H1 (cell line): Measurements from ENCODE around the gene LPAR3. TPM values are rescaled to one million over a fixed set of nuclear protein-coding genes. Genes with fewer than 3 reads are reported as not detected.

ENCODE experiments used
- CTCF ChIA-PET: fragments of 300-600 bp; sonication (Branson Sonifier 250); formaldehyde crosslinking; loops from one replicate; lab custom pipeline; 2021; ENCODE audit not compliant: partially characterized antibody; lab: Charles Lee
- POLR2A ChIA-PET: fragments of 300-600 bp; sonication (Branson Sonifier 250); formaldehyde crosslinking; loops from one replicate; lab custom pipeline; 2021; ENCODE audit warnings: inconsistent platforms; ENCODE audit not compliant: partially characterized antibody; lab: Charles Lee
- DNase-seq, 2 experiments: peaks; one replicate each; pipeline versions ENCODE4 v3.0.0 to v3.0.0-alpha.2; 2010 to 2022; ENCODE audit warnings: low spot score in 2 of 2, low read depth in 1 of 2, mixed read lengths in 1 of 2
- FAIRE-seq: peaks from 2 replicates; lab custom pipeline; 2011; peaks lifted over from hg19 to GRCh38; lab: Jason Lieb, UNC
- H2AFZ ChIP-seq: 2 replicates; pipeline ENCODE4 v1.8.1; 2012; ENCODE audit warnings: low read length, inconsistent platforms
- H2AK5ac ChIP-seq: 2 replicates; pipeline ENCODE4 v1.6.1; 2013; ENCODE audit warnings: low read depth, low read length
- H2BK120ac ChIP-seq: replicated peaks from 2 replicates; pipeline ENCODE3; 2013; ENCODE audit warnings: low read depth, low read length, inconsistent platforms
- H2BK12ac ChIP-seq: 2 replicates; pipeline ENCODE4 v1.6.1; 2013; ENCODE audit warnings: low read depth, low read length
- H2BK15ac ChIP-seq: 2 replicates; pipeline ENCODE4 v1.6.1; 2013; ENCODE audit warnings: low read length
- H2BK20ac ChIP-seq: 2 replicates; pipeline ENCODE4 v1.6.1; 2013; ENCODE audit warnings: low read length
- H2BK5ac ChIP-seq: 2 replicates; pipeline ENCODE4 v1.6.1; 2013; ENCODE audit warnings: low read depth, low read length
- H3K14ac ChIP-seq: 2 replicates; pipeline ENCODE4 v1.6.1; 2013; ENCODE audit warnings: inconsistent platforms; ENCODE audit not compliant: insufficient read length
- H3K18ac ChIP-seq: 2 replicates; pipeline ENCODE4 v1.6.1; 2013; ENCODE audit warnings: low read length; ENCODE audit errors: extremely low read depth
- H3K23ac ChIP-seq: 2 replicates; pipeline ENCODE4 v1.6.1; 2013; ENCODE audit warnings: inconsistent platforms; ENCODE audit not compliant: insufficient read length
- H3K23me2 ChIP-seq: 2 replicates; pipeline ENCODE4 v1.6.1; 2013; ENCODE audit warnings: low read depth, low read length
- H3K27ac ChIP-seq: 2 replicates; pipeline ENCODE4 v1.6.1; 2011; ENCODE audit warnings: low read depth, low read length, inconsistent platforms
- H3K27me3 ChIP-seq, 4 experiments: replicated peaks in 1 of 4; 1 replicate in 1 of 4; 2 replicates in 3 of 4; pipeline versions ENCODE4 v1.6.1 to v1.8.1; 2011 to 2013; ENCODE audit warnings: low read length in 3 of 4, mild to moderate bottlenecking in 3 of 4, inconsistent platforms in 2 of 4, mixed read lengths in 2 of 4, moderate library complexity in 1 of 4; ENCODE audit not compliant: control insufficient read depth in 3 of 4, insufficient read depth in 3 of 4; ENCODE audit errors: extremely low read depth in 1 of 4
- H3K36me3 ChIP-seq, 4 experiments: 2 replicates each; pipeline versions ENCODE4 v1.6.1 to v1.8.1; 2011 to 2013; ENCODE audit warnings: mild to moderate bottlenecking in 4 of 4, low read length in 3 of 4, moderate library complexity in 2 of 4, control low read depth in 1 of 4, inconsistent platforms in 1 of 4; ENCODE audit not compliant: insufficient read depth in 4 of 4, control insufficient read depth in 2 of 4
- H3K4ac ChIP-seq: replicated peaks from 2 replicates; pipeline ENCODE3; 2013; ENCODE audit warnings: low read length, low read depth, mixed read lengths, inconsistent platforms; ENCODE audit not compliant: insufficient read length
- H3K4me1 ChIP-seq, 4 experiments: replicated peaks in 1 of 4; 1 replicate in 1 of 4; 2 replicates in 3 of 4; pipeline versions ENCODE4 v1.6.1 to v1.8.1; 2011 to 2013; ENCODE audit warnings: low read length in 3 of 4, inconsistent platforms in 2 of 4, mixed read lengths in 1 of 4; ENCODE audit not compliant: insufficient read depth in 4 of 4, control insufficient read depth in 3 of 4
- H3K4me2 ChIP-seq, 2 experiments: 2 replicates each; pipeline versions ENCODE4 v1.6.1 to v1.8.1; 2011 to 2013; ENCODE audit warnings: low read depth in 2 of 2, low read length in 2 of 2, control low read depth in 1 of 2, inconsistent platforms in 1 of 2, mild to moderate bottlenecking in 1 of 2; ENCODE audit not compliant: insufficient read depth in 1 of 2
- H3K4me3 ChIP-seq, 4 experiments: fragments of 200-600, 300-600 bp in 1 of 4; sonication (generic), shearing (Covaris generic), sonication (Bioruptor Twin) in 1 of 4; 2 replicates each; pipeline versions ENCODE4 v1.5.1 to v1.8.1; 2011 to 2016; ENCODE audit warnings: low read length in 4 of 4, low read depth in 3 of 4, control low read depth in 2 of 4, inconsistent platforms in 2 of 4, mild to moderate bottlenecking in 2 of 4, mixed read lengths in 1 of 4, moderate library complexity in 1 of 4; ENCODE audit not compliant: insufficient read depth in 2 of 4; ENCODE audit errors: extremely low read depth in 1 of 4
- H3K56ac ChIP-seq: replicated peaks from 2 replicates; pipeline ENCODE3; 2013; ENCODE audit warnings: low read depth, mild to moderate bottlenecking, mixed read lengths, low read length, inconsistent platforms; ENCODE audit not compliant: insufficient read length
- H3K79me1 ChIP-seq: 2 replicates; pipeline ENCODE4 v1.6.1; 2013; ENCODE audit warnings: low read depth, low read length, control low read depth
- H3K79me2 ChIP-seq, 2 experiments: 2 replicates each; pipeline versions ENCODE4 v1.6.1 to v1.8.1; 2012 to 2013; ENCODE audit warnings: low read length in 2 of 2, mild to moderate bottlenecking in 2 of 2, inconsistent platforms in 1 of 2; ENCODE audit not compliant: insufficient read depth in 2 of 2, control insufficient read depth in 1 of 2
- H3K9ac ChIP-seq, 4 experiments: replicated peaks in 1 of 4; 1 replicate in 1 of 4; 2 replicates in 3 of 4; pipeline versions ENCODE4 v1.6.1 to v1.8.1; 2011 to 2013; ENCODE audit warnings: low read depth in 3 of 4, low read length in 3 of 4, control low read depth in 2 of 4, mild to moderate bottlenecking in 2 of 4, moderate library complexity in 2 of 4, inconsistent platforms in 1 of 4; ENCODE audit errors: extremely low read depth in 1 of 4
- H3K9me3 ChIP-seq, 2 experiments: 2 replicates each; pipeline versions ENCODE4 v1.6.1 to v1.8.1; 2012 to 2013; ENCODE audit warnings: mild to moderate bottlenecking in 2 of 2, moderate library complexity in 2 of 2, control low read depth in 1 of 2, inconsistent platforms in 1 of 2, low read depth in 1 of 2, low read length in 1 of 2, mixed read lengths in 1 of 2; ENCODE audit not compliant: insufficient read depth in 2 of 2
- H4K20me1 ChIP-seq, 2 experiments: replicated peaks in 1 of 2; 2 replicates each; pipeline versions ENCODE3 to v1.8.1; 2011 to 2013; ENCODE audit warnings: inconsistent platforms in 2 of 2, low read length in 2 of 2, mild to moderate bottlenecking in 1 of 2; ENCODE audit not compliant: insufficient read depth in 2 of 2, control insufficient read depth in 1 of 2
- H4K5ac ChIP-seq: 2 replicates; pipeline ENCODE4 v1.6.1; 2013; ENCODE audit warnings: low read length, low read depth, mixed read lengths, inconsistent platforms; ENCODE audit not compliant: insufficient read length
- H4K8ac ChIP-seq: 2 replicates; pipeline ENCODE4 v1.8.0; 2013; ENCODE audit warnings: mild to moderate bottlenecking, moderate library complexity, low read length, inconsistent platforms; ENCODE audit not compliant: insufficient read depth; ENCODE audit errors: extremely low read depth
- H4K91ac ChIP-seq: replicated peaks from 2 replicates; pipeline ENCODE3; 2013; ENCODE audit warnings: low read length, mixed read lengths, inconsistent platforms; ENCODE audit not compliant: insufficient read length
- ASH2L ChIP-seq: fragments of 200-600, 300-600 bp; sonication (generic); IDR thresholded peaks from one replicate; pipeline ENCODE4 v1.7.1; 2017; ENCODE audit warnings: low read length
- CHD1 ChIP-seq: IDR thresholded peaks from 2 replicates; pipeline ENCODE4 v1.6.1; 2012; ENCODE audit warnings: low read depth, low read length, improper control_type of control experiment
- FOSL1 ChIP-seq: IDR thresholded peaks from 2 replicates; pipeline ENCODE4 v1.6.1; 2011; ENCODE audit warnings: mild to moderate bottlenecking, low read depth, low read length, moderate library complexity; ENCODE audit not compliant: insufficient read depth
- HDAC2 ChIP-seq, 2 experiments: fragments of 300-600 bp in 1 of 2; sonication (generic) in 1 of 2; IDR thresholded peaks; 2 replicates each; pipeline ENCODE4 v1.6.1; 2011 to 2012; ENCODE audit warnings: low read depth in 2 of 2, low read length in 2 of 2, mild to moderate bottlenecking in 2 of 2, moderate library complexity in 2 of 2, borderline replicate concordance in 1 of 2, inconsistent platforms in 1 of 2
- HDAC6 ChIP-seq: IDR thresholded peaks from one replicate; pipeline ENCODE4 v1.7.1; 2012; ENCODE audit warnings: low read depth, mild to moderate bottlenecking, inconsistent platforms, low read length, moderate library complexity
- NRF1 ChIP-seq: IDR thresholded peaks from 2 replicates; pipeline ENCODE4 v1.6.1; 2011; ENCODE audit warnings: mild to moderate bottlenecking, low read depth, low read length, improper control_type of control experiment
- POLR2A ChIP-seq, 2 experiments: IDR thresholded peaks; 1 replicate in 1 of 2; 2 replicates in 1 of 2; pipeline ENCODE4 v1.6.1; 2011; ENCODE audit warnings: low read depth in 2 of 2, low read length in 2 of 2, mild to moderate bottlenecking in 2 of 2; ENCODE audit errors: control extremely low read depth in 1 of 2
- POLR2AphosphoS5 ChIP-seq: IDR thresholded peaks from 2 replicates; pipeline ENCODE4 v1.6.1; 2011; ENCODE audit warnings: low read depth, low read length
- RNF2 ChIP-seq: fragments of 200-900, 300-1000 bp; sonication (generic); IDR thresholded peaks from 2 replicates; pipeline ENCODE4 v1.7.1; 2016; ENCODE audit warnings: borderline replicate concordance, low read depth, mild to moderate bottlenecking, antibody characterized with exemption, low read length; ENCODE audit not compliant: poor library complexity, severe bottlenecking; ENCODE audit errors: missing control alignments
- RXRA ChIP-seq: IDR thresholded peaks from 2 replicates; pipeline ENCODE4 v1.6.1; 2011; ENCODE audit warnings: low read depth, mild to moderate bottlenecking, low read length, moderate library complexity; ENCODE audit not compliant: insufficient read depth
- SIN3A ChIP-seq, 2 experiments: IDR thresholded peaks in 1 of 2; conservative IDR thresholded peaks in 1 of 2; 2 replicates each; pipeline ENCODE4 v1.6.1; 2011 to 2012; ENCODE audit warnings: low read length in 2 of 2, improper control_type of control experiment in 1 of 2, low read depth in 1 of 2, mild to moderate bottlenecking in 1 of 2
- SP2 ChIP-seq: IDR thresholded peaks from 2 replicates; pipeline ENCODE4 v1.6.1; 2012; ENCODE audit warnings: mild to moderate bottlenecking, low read length, inconsistent platforms
- TCF12 ChIP-seq: IDR thresholded peaks from 2 replicates; pipeline ENCODE4 v1.6.1; 2011; ENCODE audit warnings: low read depth, mild to moderate bottlenecking, low read length
- ZNF274 ChIP-seq: IDR thresholded peaks from 2 replicates; pipeline ENCODE4 v1.7.0; 2012; ENCODE audit warnings: low read length, borderline replicate concordance; ENCODE audit errors: extremely low read depth
- polyA plus RNA-seq, 7 experiments: library from polyadenylated mRNA; depleted of rRNA in 3 of 7; stranded (reverse) in 5 of 7; unstranded in 2 of 7; fragments of >200 nt in 5 of 7; fragments of 200-250 nt in 2 of 7; gene quantifications; 1 replicate in 5 of 7; 2 replicates in 1 of 7; 4 replicates in 1 of 7; pipeline versions ENCODE4 v1.2.1 to v1.2.3, GENCODE V29; 2011 to 2013; ENCODE audit warnings: missing spikeins in 2 of 7, mixed read lengths in 2 of 7
- total RNA-seq: library from RNA; stranded (reverse); fragmentation: NEBNext Ultra II Directional; extraction: Animal tissue kit (Norgen Biotek cat#: 25700); gene quantifications from 2 replicates; pipeline ENCODE4 v1.2.1, GENCODE V29; 2021
- TF ChIP-seq, protein P1 (sequence below): IDR thresholded peaks from 2 replicates; pipeline ENCODE4 v1.6.1; 2011; ENCODE audit warnings: low read depth, mild to moderate bottlenecking, low read length; ENCODE audit not compliant: insufficient read depth

The LPAR3 gene
- total and polyA plus RNA-seq, 2 of the 8 experiments (the other 6 are each of a cell fraction or from before 2014, with no cell fraction given), result 17.1 to 25.4 TPM

DNA sequence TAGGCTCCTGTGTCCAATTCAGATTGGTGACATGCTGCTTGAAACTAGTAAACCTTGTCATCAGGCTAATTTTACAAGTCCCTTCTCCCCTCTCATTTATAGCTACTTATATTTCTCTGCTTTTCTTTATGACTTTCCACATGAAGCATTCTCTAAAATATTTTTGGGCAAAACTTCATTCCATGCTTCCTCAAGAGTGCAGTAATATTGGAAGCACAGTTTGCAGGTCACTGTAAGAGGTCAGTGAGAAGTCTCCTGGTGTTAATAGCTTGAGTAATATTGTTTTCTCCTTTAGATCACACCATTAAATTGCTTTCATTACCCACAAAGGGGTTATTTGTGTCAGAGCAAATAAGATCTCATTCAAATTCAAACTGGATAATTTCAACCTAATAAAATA lies 46.6 kb downstream of the LPAR3 start:
- ChIA-PET POLR2A (no interaction called here), CTCF (interaction anchor here (0.7 to 1.7 kb wide), 2 partner anchors 86 to 226 kb away, joined by 3 read pairs; no protein-coding TSS in a partner anchor)

More for the DNA sequence above, 46.6 kb downstream of the LPAR3 start:
- no peaks in the 10 kb centered on the region for H3K23me2 ChIP-seq
- no peak overlapping the region for H3K27ac ChIP-seq
- H3K18ac ChIP-seq, result no peak overlapping the region
- H4K91ac ChIP-seq, result no peak overlapping the region
- H3K56ac ChIP-seq, result no peak overlapping the region
- no peak overlapping the region for H3K9ac ChIP-seq
- H3K14ac ChIP-seq, result no peak overlapping the region
- DNase-seq (no peak), FAIRE-seq (no peak)
- no peak overlapping the region for H2AK5ac ChIP-seq
- no peak overlapping the region for H2AFZ ChIP-seq
- no peaks in the 10 kb centered on the region; a peak in 1 of 8 replicates for H3K36me3 ChIP-seq
- H3K4me3 ChIP-seq, result no peak overlapping the region
- H2BK15ac ChIP-seq, result no peak overlapping the region
- no peaks in the 10 kb centered on the region for H3K9me3 ChIP-seq
- no peak overlapping the region for H2BK120ac ChIP-seq
- H4K5ac ChIP-seq, result no peak overlapping the region
- H4K20me1 ChIP-seq, result peaks cover 0 to 3% of the 10 kb centered on the region in 2 experiments
- H2BK20ac ChIP-seq, result no peak overlapping the region
- no peak overlapping the region for H2BK5ac ChIP-seq
- TF ChIP-seq POLR2AphosphoS5 (no peak), TCF12 (no peak), RNF2 (no peak), ASH2L (no peak), SP2 (no peak), HDAC2 (IDR thresholded peaks at IDR 0.05; ENCODE audit: borderline replicate concordance in 1 of 2, low read depth in 2 of 2, low read length in 2 of 2) (no peak), RXRA (no peak), NRF1 (no peak), FOSL1 (no peak), SIN3A (conservative IDR thresholded peaks at IDR 0.05 in 1 of 2, IDR thresholded peaks at IDR 0.05 in 1 of 2; ENCODE audit: low read depth in 1 of 2, low read length in 2 of 2) (no peak), CHD1 (no peak), HDAC6 (no peak), POLR2A (IDR thresholded peaks at IDR 0.05; ENCODE audit: control extremely low read depth in 1 of 2, low read depth in 2 of 2, low read length in 2 of 2) (no peak), ZNF274 (no peak)
- TF ChIP-seq, protein P1, sequence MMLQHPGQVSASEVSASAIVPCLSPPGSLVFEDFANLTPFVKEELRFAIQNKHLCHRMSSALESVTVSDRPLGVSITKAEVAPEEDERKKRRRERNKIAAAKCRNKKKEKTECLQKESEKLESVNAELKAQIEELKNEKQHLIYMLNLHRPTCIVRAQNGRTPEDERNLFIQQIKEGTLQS, result no peak
- no peak overlapping the region for H4K8ac ChIP-seq
- H3K4ac ChIP-seq, result no peak overlapping the region
- H3K4me1 ChIP-seq, result peaks cover 0 to 4% (median 0%) of the 10 kb centered on the region in 4 experiments; a peak in 1 of 7 replicates
- H3K4me2 ChIP-seq, result no peak overlapping the region
- H3K23ac ChIP-seq, result no peak overlapping the region
- H3K27me3 ChIP-seq, result no peaks in the 10 kb centered on the region
- no peaks in the 10 kb centered on the region for H3K79me1 ChIP-seq
- H3K79me2 ChIP-seq, result no peaks in the 10 kb centered on the region
- H2BK12ac ChIP-seq, result no peak overlapping the region
